ENCODE measurements around the gene GRHL1.

DNA sequence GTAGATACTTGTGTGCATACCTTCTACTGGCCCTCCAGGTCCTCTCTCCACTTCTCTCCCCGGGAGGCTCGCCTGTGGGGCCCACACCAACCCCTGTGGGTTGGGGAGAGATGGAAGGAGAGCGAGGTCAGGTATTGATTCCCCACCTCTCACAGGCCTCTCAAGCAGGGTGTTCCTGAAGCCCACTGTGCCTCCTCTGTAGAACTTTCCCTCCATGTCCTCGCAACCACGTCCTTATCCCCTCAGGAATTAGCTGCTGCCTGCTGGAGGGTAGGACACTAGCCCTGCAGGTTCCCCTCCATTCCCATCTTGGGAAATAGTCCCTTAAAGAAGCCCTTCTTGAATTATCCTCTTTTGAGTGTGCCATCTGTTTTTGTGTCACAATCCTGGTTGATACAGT, 52.9 kb downstream of the GRHL1 start:
- TF ChIP-seq, protein P1, sequence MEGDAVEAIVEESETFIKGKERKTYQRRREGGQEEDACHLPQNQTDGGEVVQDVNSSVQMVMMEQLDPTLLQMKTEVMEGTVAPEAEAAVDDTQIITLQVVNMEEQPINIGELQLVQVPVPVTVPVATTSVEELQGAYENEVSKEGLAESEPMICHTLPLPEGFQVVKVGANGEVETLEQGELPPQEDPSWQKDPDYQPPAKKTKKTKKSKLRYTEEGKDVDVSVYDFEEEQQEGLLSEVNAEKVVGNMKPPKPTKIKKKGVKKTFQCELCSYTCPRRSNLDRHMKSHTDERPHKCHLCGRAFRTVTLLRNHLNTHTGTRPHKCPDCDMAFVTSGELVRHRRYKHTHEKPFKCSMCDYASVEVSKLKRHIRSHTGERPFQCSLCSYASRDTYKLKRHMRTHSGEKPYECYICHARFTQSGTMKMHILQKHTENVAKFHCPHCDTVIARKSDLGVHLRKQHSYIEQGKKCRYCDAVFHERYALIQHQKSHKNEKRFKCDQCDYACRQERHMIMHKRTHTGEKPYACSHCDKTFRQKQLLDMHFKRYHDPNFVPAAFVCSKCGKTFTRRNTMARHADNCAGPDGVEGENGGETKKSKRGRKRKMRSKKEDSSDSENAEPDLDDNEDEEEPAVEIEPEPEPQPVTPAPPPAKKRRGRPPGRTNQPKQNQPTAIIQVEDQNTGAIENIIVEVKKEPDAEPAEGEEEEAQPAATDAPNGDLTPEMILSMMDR (IDR thresholded peaks at IDR 0.05; ENCODE audit: low read length) = no peak
- TF ChIP-seq EZH2phosphoT487 (IDR thresholded peaks at IDR 0.05; ENCODE audit: low read length) = no peak
- no peak for TF ChIP-seq EZH2 (optimal IDR thresholded peaks at IDR 0.05; ENCODE audit: low read depth, low read length)
